K562 (cell line): Measurements from ENCODE around the gene PHLDB1. TPM values are rescaled to one million over a fixed set of nuclear protein-coding genes. Genes with fewer than 3 reads are reported as not detected.

Source experiments
- CBX1 ChIP-seq: sonication (generic); IDR thresholded peaks from 2 replicates; pipeline ENCODE4 v1.6.1; 2016; ENCODE audit warnings: antibody characterized with exemption, low read depth, mild to moderate bottlenecking
- CHD1 ChIP-seq: fragments of 200-600 bp; sonication (generic); IDR thresholded peaks from one replicate; pipeline ENCODE4 v1.6.1; 2012; ENCODE audit warnings: mild to moderate bottlenecking, moderate library complexity, low read length, inconsistent platforms
- ERF ChIP-seq: fragments of 450-650 bp; formaldehyde crosslinking; IDR thresholded peaks from 2 replicates; pipeline ENCODE4 v1.4.0; 2020; ENCODE audit warnings: mild to moderate bottlenecking, mixed read lengths
- FOXA1 ChIP-seq: fragments of 450-650 bp; IDR thresholded peaks from 2 replicates; pipeline ENCODE4 v1.6.1; 2016; ENCODE audit warnings: mild to moderate bottlenecking, borderline replicate concordance
- GATAD2B ChIP-seq: fragments of 450-650 bp; IDR thresholded peaks from 2 replicates; pipeline ENCODE4 v1.6.1; 2017; ENCODE audit warnings: mild to moderate bottlenecking, borderline replicate concordance
- ILF3 ChIP-seq: fragments of 450-650 bp; IDR thresholded peaks from 2 replicates; pipeline ENCODE4 v1.6.1; 2018; ENCODE audit warnings: antibody characterized with exemption, mild to moderate bottlenecking, moderate library complexity, borderline replicate concordance
- IRF1 ChIP-seq: sonication (generic); formaldehyde crosslinking; IDR thresholded peaks from 2 replicates; pipeline ENCODE4 v1.8.0; 2022; ENCODE audit warnings: missing genetic modification reagents, mild to moderate bottlenecking, borderline replicate concordance
- NBN ChIP-seq: fragments of 450-650 bp; IDR thresholded peaks from 2 replicates; pipeline ENCODE4 v1.6.1; 2016; ENCODE audit warnings: low read depth, mild to moderate bottlenecking
- PURB ChIP-seq: sonication (generic); formaldehyde crosslinking; IDR thresholded peaks from 2 replicates; pipeline ENCODE4 v1.9.0; 2021; ENCODE audit warnings: low read depth, mild to moderate bottlenecking, missing genetic modification reagents
- RAD21 ChIP-seq, 2 experiments: fragments of 250-450 bp in 1 of 2; fragments of 450-650 bp in 1 of 2; sonication (Bioruptor Pico) in 1 of 2; formaldehyde crosslinking in 1 of 2; IDR thresholded peaks in 1 of 2; conservative IDR thresholded peaks in 1 of 2; 2 replicates each; pipeline versions ENCODE4 v1.4.0 to v1.8.0; 2020 to 2022; ENCODE audit warnings: mild to moderate bottlenecking in 2 of 2, moderate library complexity in 1 of 2
- ZFP1 ChIP-seq: fragments of 450-650 bp; formaldehyde crosslinking; IDR thresholded peaks from 2 replicates; pipeline ENCODE4 v1.4.0; 2020; ENCODE audit warnings: mild to moderate bottlenecking, mixed read lengths
- ZNF280A ChIP-seq: fragments of 450-650 bp; IDR thresholded peaks from 2 replicates; pipeline ENCODE4 v1.6.1; 2018; ENCODE audit warnings: mild to moderate bottlenecking, low read depth; ENCODE audit not compliant: partially characterized antibody
- ZNF282 ChIP-seq: sonication (generic); formaldehyde crosslinking; IDR thresholded peaks from 2 replicates; pipeline ENCODE4 v1.8.1; 2023; ENCODE audit warnings: missing genetic modification reagents
- ZNF3 ChIP-seq: fragments of 250-450 bp; sonication (Bioruptor Pico); IDR thresholded peaks from 2 replicates; pipeline ENCODE4 v1.5.0; 2021; ENCODE audit warnings: mild to moderate bottlenecking, moderate library complexity
- ZNF407 ChIP-seq: fragments of 450-650 bp; IDR thresholded peaks from 2 replicates; pipeline ENCODE4 v1.6.1; 2016; ENCODE audit warnings: low read depth
- polyA plus RNA-seq, 8 experiments: library from polyadenylated mRNA; depleted of rRNA in 4 of 8; stranded (reverse) in 5 of 8; unstranded in 3 of 8; fragments of >200 nt; fragmentation: Nextera tagmentation in 2 of 8; fragmentation: Illumina TruSeq in 1 of 8; extraction: Ambion mirVana in 2 of 8; extraction: Trizol in 1 of 8; gene quantifications; 2 replicates each; pipeline versions ENCODE4 v1.2.1 to v1.2.3, GENCODE V29; 2011 to 2014; ENCODE audit warnings: inconsistent platforms in 1 of 8, missing spikeins in 1 of 8
- total RNA-seq, 7 experiments: library from RNA; depleted of rRNA in 6 of 7; stranded (reverse); fragments of >200 nt in 6 of 7; fragmentation: Illumina TruSeq in 2 of 7; extraction: Trizol in 2 of 7; gene quantifications; 2 replicates each; pipeline versions ENCODE4 v1.2.1 to v1.2.3, GENCODE V29; 2011 to 2021; ENCODE audit warnings: low replicate concordance in 1 of 7
- TF ChIP-seq, protein P1 (sequence below): sonication (generic); formaldehyde crosslinking; IDR thresholded peaks from 2 replicates; pipeline ENCODE4 v1.8.0; 2022; ENCODE audit warnings: missing genetic modification reagents, mild to moderate bottlenecking, moderate library complexity, borderline replicate concordance

PHLDB1 gene
- total and polyA plus RNA-seq, 9 of the 15 experiments (the other 6 are each of a cell fraction or from before 2014, with no cell fraction given), result 2.0 to 28.7 (median 16.2) TPM

DNA sequence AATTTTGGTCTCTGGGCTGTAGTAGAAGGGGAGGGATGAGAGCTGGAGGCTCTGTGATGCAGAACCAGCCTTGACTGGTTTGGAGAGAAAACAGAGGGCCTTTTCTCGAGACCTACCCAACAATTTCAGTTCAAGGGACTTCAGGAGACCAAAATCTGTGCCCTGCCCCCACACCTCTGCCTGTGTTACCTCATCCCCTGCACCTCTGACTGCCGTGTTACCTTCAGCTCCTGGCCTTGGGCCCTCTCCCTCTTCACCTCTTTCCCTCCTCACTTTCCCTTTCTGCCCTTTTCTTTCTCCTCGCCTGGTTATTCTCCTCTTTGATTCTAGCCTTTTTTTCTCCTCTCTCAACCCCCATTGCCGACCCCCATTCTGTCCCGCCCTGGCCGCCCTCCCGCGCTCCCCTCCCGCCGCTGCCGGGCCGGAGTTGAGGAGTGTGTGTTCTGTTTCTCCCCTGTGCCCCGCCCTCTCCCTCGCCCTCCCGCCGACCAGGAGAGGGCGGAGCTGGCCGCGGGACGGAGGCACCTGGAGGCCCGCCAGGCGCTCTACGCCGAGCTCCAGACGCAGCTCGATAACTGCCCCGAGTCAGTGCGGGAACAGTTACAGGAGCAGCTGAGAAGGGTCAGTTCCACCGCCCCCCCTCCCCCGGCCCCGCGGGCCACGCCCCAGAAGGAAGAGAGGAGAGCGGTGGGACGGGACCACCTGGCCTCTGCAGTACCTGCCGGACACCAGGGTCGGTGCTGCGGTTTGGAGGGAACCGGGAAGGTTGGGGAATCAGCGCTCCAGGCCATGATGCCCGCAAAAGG, 27.2 kb downstream of the PHLDB1 start (continued):
- TF ChIP-seq RAD21 (CRISPR knock-in tag; conservative IDR thresholded peaks at IDR 0.05 in 1 of 2, IDR thresholded peaks at IDR 0.05 in 1 of 2), result 0 out of 4 replicates have a peak, but pooled peaks of 1 of the 2 experiments have one; percentile 18
- no peak for TF ChIP-seq IRF1 (CRISPR knock-in tag)
- TF ChIP-seq, protein P1, sequence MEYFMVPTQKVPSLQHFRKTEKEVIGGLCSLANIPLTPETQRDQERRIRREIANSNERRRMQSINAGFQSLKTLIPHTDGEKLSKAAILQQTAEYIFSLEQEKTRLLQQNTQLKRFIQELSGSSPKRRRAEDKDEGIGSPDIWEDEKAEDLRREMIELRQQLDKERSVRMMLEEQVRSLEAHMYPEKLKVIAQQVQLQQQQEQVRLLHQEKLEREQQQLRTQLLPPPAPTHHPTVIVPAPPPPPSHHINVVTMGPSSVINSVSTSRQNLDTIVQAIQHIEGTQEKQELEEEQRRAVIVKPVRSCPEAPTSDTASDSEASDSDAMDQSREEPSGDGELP (CRISPR knock-in tag), result peak; percentile 84
- no peak for TF ChIP-seq PURB (CRISPR knock-in tag)
- TF ChIP-seq ZNF282, result no peak
- no peak for TF ChIP-seq FOXA1
- TF ChIP-seq ZFP1 (CRISPR knock-in tag), result no peak
- TF ChIP-seq ZNF280A, result no peak
- no peak for TF ChIP-seq ILF3
- TF ChIP-seq GATAD2B, result no peak
- TF ChIP-seq ZNF407, result peak; percentile 50; the same call in 1 of the 2 replicates
- TF ChIP-seq CBX1, result no peak
- TF ChIP-seq CHD1, result no peak
- peak; percentile 59 for TF ChIP-seq NBN
- TF ChIP-seq ERF (CRISPR knock-in tag), result no peak
- TF ChIP-seq ZNF3, result no peak
